Lung (tissue), 12 donors: ENCODE results near the gene OR2G3. TPM values are rescaled to one million over a fixed set of nuclear protein-coding genes. Genes with fewer than 3 reads are reported as not detected.
A peak's percentile ranks its signal among the peaks of the same experiment; 100 is the strongest.

Experiments used
- ATAC-seq: fragments of 200-7000 bp; cut with Tn5 transposase; one replicate; pipeline ENCODE4 v1.9.1; 2020; ENCODE audit warnings: moderate number of reproducible peaks; ENCODE audit not compliant: insufficient read depth, low FRiP score
- DNase-seq, 3 donors: peaks; one replicate each; pipeline ENCODE4 v3.0.0-alpha.2; 2013 to 2017
- H3K27ac ChIP-seq, 2 donors: one replicate each; pipeline ENCODE4 v1.5.1; 2013; ENCODE audit warnings: mild to moderate bottlenecking in 2 of 2, moderate library complexity in 2 of 2, control low read depth in 1 of 2, inconsistent platforms in 1 of 2, low read depth in 1 of 2, low read length in 1 of 2
- H3K27me3 ChIP-seq, 3 donors: one replicate each; pipeline ENCODE4 v1.5.1; 2013; ENCODE audit warnings: low read length in 2 of 3; ENCODE audit not compliant: control insufficient read depth in 3 of 3, insufficient read depth in 3 of 3
- H3K36me3 ChIP-seq, 4 donors: one replicate each; pipeline ENCODE4 v1.5.1; 2013; ENCODE audit warnings: low read length in 4 of 4, mild to moderate bottlenecking in 1 of 4, moderate library complexity in 1 of 4; ENCODE audit not compliant: control insufficient read depth in 4 of 4, insufficient read depth in 4 of 4
- H3K4me1 ChIP-seq, 5 donors: one replicate each; pipeline ENCODE4 v1.5.1; 2013; ENCODE audit warnings: low read length in 5 of 5, mild to moderate bottlenecking in 2 of 5, moderate library complexity in 1 of 5; ENCODE audit not compliant: control insufficient read depth in 5 of 5, insufficient read depth in 5 of 5
- H3K4me3 ChIP-seq: one replicate; pipeline ENCODE4 v1.5.1; 2013; ENCODE audit warnings: mild to moderate bottlenecking, control low read depth, moderate library complexity
- H3K9ac ChIP-seq, 2 donors: one replicate each; pipeline ENCODE4 v1.5.1; 2013; ENCODE audit warnings: low read length in 2 of 2, control low read depth in 1 of 2; ENCODE audit not compliant: insufficient read depth in 1 of 2
- H3K9me3 ChIP-seq, 4 donors: one replicate each; pipeline ENCODE4 v1.5.1; 2013; ENCODE audit warnings: low read length in 3 of 4, mild to moderate bottlenecking in 1 of 4, moderate library complexity in 1 of 4; ENCODE audit not compliant: control insufficient read depth in 4 of 4, insufficient read depth in 3 of 4
- CTCF ChIP-seq: IDR thresholded peaks from 2 replicates; pipeline ENCODE4 v1.5.1; 2012; ENCODE audit warnings: mild to moderate bottlenecking; ENCODE audit errors: control extremely low read depth, extremely low read depth
- WGBS, 2 donors: extraction: QIAGEN DNeasy Blood & Tissue Kit; methylation state at CpG; one replicate each; pipeline ENCODE4 v1.1.7; 2013; 5-methylcytosine and 5-hydroxymethylcytosine counted together
- polyA plus RNA-seq, 2 donors: library from polyadenylated mRNA; stranded (reverse); fragments of 200-250 nt; gene quantifications; one replicate each; pipeline ENCODE4 v1.2.1, GENCODE V29; 2013
- total RNA-seq, 2 donors: library from RNA; depleted of rRNA in 1 of 2; stranded (reverse); fragments of >200 nt in 1 of 2; gene quantifications; one replicate each; pipeline ENCODE4 v1.2.1, GENCODE V29; 2014 to 2021
- donor health status: control.
- donor health status: control.
- donor health status: Bipolar disorder and iron deficiency.
- donor health status: healthy.
- donor health status: DM: yes; HTN: yes; CAD: no.

Gene OR2G3
- total and polyA plus RNA-seq, 4 donors: not detected

GRCh38 chr1:247562198-247562597 lies 43.2 kb upstream of the OR2G3 start:
- H3K27ac ChIP-seq: no peak overlapping the region
- no peak for DNase-seq
- H3K27me3 ChIP-seq: no peaks in the 10 kb centered on the region
- WGBS, 2 donors: 59 to 74% methylated on average over 9 of the region's 9 CpGs
- no peaks in the 10 kb centered on the region for H3K9me3 ChIP-seq
- TF ChIP-seq CTCF: no peak
- no peak for ATAC-seq
- no peak overlapping the region for H3K4me3 ChIP-seq
- no peak overlapping the region for H3K9ac ChIP-seq
- no peaks in the 10 kb centered on the region for H3K36me3 ChIP-seq
- no peaks in the 10 kb centered on the region for H3K4me1 ChIP-seq

- WGBS, 2 donors: 64 to 79% methylated on average over 1 of the region's 1 CpG
- TF ChIP-seq CTCF: no peak
- no peaks in the 10 kb centered on the region for H3K4me1 ChIP-seq
- H3K9me3 ChIP-seq: peaks cover 0 to 10% (median 2%) of the 10 kb centered on the region in 4 donors
- no peak overlapping the region for H3K27ac ChIP-seq
- H3K4me3 ChIP-seq: no peak overlapping the region
- H3K36me3 ChIP-seq: no peaks in the 10 kb centered on the region
- ATAC-seq: no peak
- no peaks in the 10 kb centered on the region for H3K27me3 ChIP-seq
- H3K9ac ChIP-seq: no peak overlapping the region
- DNase-seq: no peak
These were observed 31.1 kb upstream of the OR2G3 start for GRCh38 chr1:247574236-247574635.

DNA sequence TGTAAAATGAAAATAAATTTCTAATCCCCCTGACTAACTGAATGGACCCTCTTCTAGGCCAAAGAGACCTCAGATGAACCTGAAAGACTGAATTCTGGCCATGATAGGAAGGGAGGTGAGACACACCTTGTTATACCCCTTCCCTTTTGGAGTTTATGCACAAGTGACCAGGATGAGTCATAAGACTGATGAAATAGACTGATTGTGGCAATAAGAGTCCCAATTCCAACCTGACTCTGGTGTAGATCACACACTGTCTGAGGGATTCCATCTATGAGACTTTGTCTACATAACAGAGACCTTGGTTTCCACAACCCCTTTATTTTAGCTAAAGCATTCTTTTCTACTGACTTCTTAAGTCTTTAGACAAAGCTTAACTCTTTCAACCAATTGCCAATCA lies 30.7 kb upstream of the OR2G3 start:
- ATAC-seq: no peak
- H3K9ac ChIP-seq: no peak overlapping the region
- H3K36me3 ChIP-seq: no peaks in the 10 kb centered on the region
- H3K4me3 ChIP-seq: no peak overlapping the region
- DNase-seq: no peak
- TF ChIP-seq CTCF: no peak
- H3K4me1 ChIP-seq: no peaks in the 10 kb centered on the region
- peaks cover 0 to 10% (median 2%) of the 10 kb centered on the region in 4 donors for H3K9me3 ChIP-seq
- no peaks in the 10 kb centered on the region for H3K27me3 ChIP-seq
- no peak overlapping the region for H3K27ac ChIP-seq

DNA sequence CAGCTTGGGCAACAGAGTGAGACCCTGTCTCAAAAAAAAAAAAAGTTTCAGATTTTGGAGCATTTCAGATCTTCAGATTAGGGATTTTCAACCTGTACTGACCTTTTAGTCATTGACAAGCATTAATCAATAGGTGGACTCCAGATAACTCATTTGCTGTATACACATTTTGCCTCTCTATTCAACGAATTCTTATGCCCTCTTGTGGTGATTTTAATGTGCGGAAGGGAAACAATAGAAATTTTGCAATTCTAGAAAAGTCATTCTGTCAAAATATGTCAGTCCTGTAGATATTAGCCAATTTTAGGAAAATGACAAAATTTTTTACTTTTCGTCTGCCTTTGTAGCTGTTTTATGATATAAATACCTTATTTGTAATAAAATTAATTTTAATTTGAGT lies 28.9 kb upstream of the OR2G3 start:
- no peaks in the 10 kb centered on the region for H3K4me1 ChIP-seq
- no peak overlapping the region for H3K27ac ChIP-seq
- no peak overlapping the region for H3K9ac ChIP-seq
- peaks cover 0 to 10% (median 0%) of the 10 kb centered on the region in 4 donors for H3K9me3 ChIP-seq
- no peak for TF ChIP-seq CTCF
- 28 to 46% methylated on average over 3 of the region's 3 CpGs for WGBS, 2 donors
- H3K36me3 ChIP-seq: no peaks in the 10 kb centered on the region
- ATAC-seq: no peak
- no peak overlapping the region for H3K4me3 ChIP-seq
- DNase-seq: peak in 2 of 3 donors; percentile 1 to 4
- H3K27me3 ChIP-seq: no peaks in the 10 kb centered on the region
